GM12878 (cell line): ENCODE results near the gene CEP68. TPM values are rescaled to one million over a fixed set of nuclear protein-coding genes. Genes with fewer than 3 reads are reported as not detected.

Experiments
- BHLHE40 ChIP-seq, 2 experiments: fragments of 450-650 bp in 1 of 2; IDR thresholded peaks; 2 replicates each; pipeline ENCODE4 v1.6.1; 2011 to 2017; ENCODE audit warnings: low read depth in 2 of 2, borderline replicate concordance in 1 of 2, improper control_type of control experiment in 1 of 2, low read length in 1 of 2, mild to moderate bottlenecking in 1 of 2
- EED ChIP-seq: sonication (generic); IDR thresholded peaks from 2 replicates; pipeline ENCODE4 v1.6.1; 2016; ENCODE audit warnings: antibody characterized with exemption, low read depth
- ETV6 ChIP-seq, 2 experiments: fragments of 450-650 bp in 1 of 2; IDR thresholded peaks in 1 of 2; conservative IDR thresholded peaks in 1 of 2; 2 replicates each; pipeline ENCODE4 v1.6.1; 2014; ENCODE audit warnings: antibody characterized with exemption in 1 of 2, borderline replicate concordance in 1 of 2, low read depth in 1 of 2, mild to moderate bottlenecking in 1 of 2, moderate library complexity in 1 of 2
- GABPA ChIP-seq: IDR thresholded peaks from 2 replicates; pipeline ENCODE4 v1.6.1; 2014; ENCODE audit warnings: antibody characterized with exemption, low read depth, mild to moderate bottlenecking, inconsistent platforms
- polyA plus RNA-seq, 11 experiments: library from polyadenylated mRNA; depleted of rRNA in 4 of 11; unstranded in 6 of 11; stranded (reverse) in 5 of 11; fragments of >200 nt; fragmentation: Nextera tagmentation in 4 of 11; fragmentation: Illumina TruSeq in 1 of 11; extraction: Ambion mirVana in 4 of 11; extraction: Trizol in 1 of 11; gene quantifications; 1 replicate in 1 of 11; 2 replicates in 10 of 11; pipeline versions ENCODE4 v1.2.1 to v1.2.3, GENCODE V29; 2011 to 2016; ENCODE audit warnings: inconsistent platforms in 2 of 11, missing spikeins in 2 of 11, low read depth in 1 of 11
- total RNA-seq, 4 experiments: library from RNA; depleted of rRNA in 3 of 4; stranded (reverse); fragments of >200 nt in 3 of 4; fragmentation: Illumina TruSeq in 1 of 4; extraction: Trizol in 1 of 4; gene quantifications; 2 replicates each; pipeline versions ENCODE4 v1.2.1 to v1.2.3, GENCODE V29; 2013 to 2021
- TF ChIP-seq, protein P1 (sequence below): fragments of 450-650 bp; IDR thresholded peaks from 2 replicates; pipeline ENCODE4 v1.6.1; 2017; ENCODE audit warnings: mild to moderate bottlenecking, moderate library complexity
- TF ChIP-seq, protein P2 (sequence below): IDR thresholded peaks from 2 replicates; pipeline ENCODE4 v1.6.1; 2012; ENCODE audit warnings: low read depth, low read length, improper control_type of control experiment
- TF ChIP-seq, protein P3 (sequence below): fragments of 450-650 bp; IDR thresholded peaks from 2 replicates; pipeline ENCODE4 v1.6.1; 2017; ENCODE audit warnings: low read depth, mild to moderate bottlenecking, moderate library complexity

The CEP68 gene
- total and polyA plus RNA-seq, 10 of the 15 experiments (the other 5 are each of a cell fraction or from before 2014, with no cell fraction given) = 1.1 to 11.1 (median 7.4) TPM

DNA sequence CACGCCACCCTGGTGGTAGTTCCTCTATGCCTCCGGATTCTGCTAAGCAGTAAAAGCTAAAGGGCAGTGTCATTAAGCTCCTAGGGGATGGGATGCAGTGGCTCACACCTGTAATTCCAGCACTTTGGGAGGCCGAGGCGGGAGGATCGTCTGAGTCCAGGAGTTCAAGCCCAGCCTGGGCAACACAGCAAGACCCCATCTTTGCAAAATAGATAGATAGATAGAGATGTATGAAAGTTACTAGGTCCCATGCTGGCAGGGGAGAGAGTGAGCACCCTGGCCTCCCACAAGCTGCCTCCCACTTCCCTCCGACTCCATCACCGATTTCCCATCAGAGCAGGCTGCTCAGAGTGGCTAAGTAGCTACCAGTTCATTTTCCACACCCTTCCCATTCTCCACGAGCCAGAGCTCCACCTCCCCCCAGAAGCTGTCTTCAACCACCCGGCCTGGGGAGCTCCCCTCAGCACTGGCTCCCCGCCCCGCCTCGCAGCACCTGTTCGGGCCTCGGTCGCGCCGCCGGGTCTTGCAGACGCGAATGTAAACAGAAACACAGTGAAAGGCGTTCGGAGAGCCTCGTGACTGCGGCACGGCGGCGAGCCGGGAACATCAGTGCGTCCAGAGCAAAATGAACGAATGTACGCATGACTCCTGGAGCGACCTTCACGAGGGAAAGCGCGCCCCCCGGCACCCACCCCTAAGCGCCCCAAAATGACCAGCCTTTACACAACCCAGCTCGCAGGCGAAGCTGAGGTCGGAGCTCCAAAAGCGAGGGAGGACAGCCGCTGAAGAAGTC is 598 bp upstream of the CEP68 start (continued):
- TF ChIP-seq, protein P1, sequence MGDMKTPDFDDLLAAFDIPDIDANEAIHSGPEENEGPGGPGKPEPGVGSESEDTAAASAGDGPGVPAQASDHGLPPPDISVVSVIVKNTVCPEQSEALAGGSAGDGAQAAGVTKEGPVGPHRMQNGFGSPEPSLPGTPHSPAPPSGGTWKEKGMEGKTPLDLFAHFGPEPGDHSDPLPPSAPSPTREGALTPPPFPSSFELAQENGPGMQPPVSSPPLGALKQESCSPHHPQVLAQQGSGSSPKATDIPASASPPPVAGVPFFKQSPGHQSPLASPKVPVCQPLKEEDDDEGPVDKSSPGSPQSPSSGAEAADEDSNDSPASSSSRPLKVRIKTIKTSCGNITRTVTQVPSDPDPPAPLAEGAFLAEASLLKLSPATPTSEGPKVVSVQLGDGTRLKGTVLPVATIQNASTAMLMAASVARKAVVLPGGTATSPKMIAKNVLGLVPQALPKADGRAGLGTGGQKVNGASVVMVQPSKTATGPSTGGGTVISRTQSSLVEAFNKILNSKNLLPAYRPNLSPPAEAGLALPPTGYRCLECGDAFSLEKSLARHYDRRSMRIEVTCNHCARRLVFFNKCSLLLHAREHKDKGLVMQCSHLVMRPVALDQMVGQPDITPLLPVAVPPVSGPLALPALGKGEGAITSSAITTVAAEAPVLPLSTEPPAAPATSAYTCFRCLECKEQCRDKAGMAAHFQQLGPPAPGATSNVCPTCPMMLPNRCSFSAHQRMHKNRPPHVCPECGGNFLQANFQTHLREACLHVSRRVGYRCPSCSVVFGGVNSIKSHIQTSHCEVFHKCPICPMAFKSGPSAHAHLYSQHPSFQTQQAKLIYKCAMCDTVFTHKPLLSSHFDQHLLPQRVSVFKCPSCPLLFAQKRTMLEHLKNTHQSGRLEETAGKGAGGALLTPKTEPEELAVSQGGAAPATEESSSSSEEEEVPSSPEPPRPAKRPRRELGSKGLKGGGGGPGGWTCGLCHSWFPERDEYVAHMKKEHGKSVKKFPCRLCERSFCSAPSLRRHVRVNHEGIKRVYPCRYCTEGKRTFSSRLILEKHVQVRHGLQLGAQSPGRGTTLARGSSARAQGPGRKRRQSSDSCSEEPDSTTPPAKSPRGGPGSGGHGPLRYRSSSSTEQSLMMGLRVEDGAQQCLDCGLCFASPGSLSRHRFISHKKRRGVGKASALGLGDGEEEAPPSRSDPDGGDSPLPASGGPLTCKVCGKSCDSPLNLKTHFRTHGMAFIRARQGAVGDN = peak; percentile 18
- TF ChIP-seq GABPA (no peak), BHLHE40 (IDR thresholded peaks at IDR 0.05; ENCODE audit: borderline replicate concordance in 1 of 2, low read depth in 2 of 2, low read length in 1 of 2) (peak; percentile 14 to 45; a peak in 3 of 4 replicates), EED (0 out of 2 replicates have a peak, but pooled peaks have one; percentile 14), ETV6 (conservative IDR thresholded peaks at IDR 0.05 in 1 of 2, IDR thresholded peaks at IDR 0.05 in 1 of 2; ENCODE audit: borderline replicate concordance in 1 of 2, low read depth in 1 of 2) (no peak)
- TF ChIP-seq, protein P2, sequence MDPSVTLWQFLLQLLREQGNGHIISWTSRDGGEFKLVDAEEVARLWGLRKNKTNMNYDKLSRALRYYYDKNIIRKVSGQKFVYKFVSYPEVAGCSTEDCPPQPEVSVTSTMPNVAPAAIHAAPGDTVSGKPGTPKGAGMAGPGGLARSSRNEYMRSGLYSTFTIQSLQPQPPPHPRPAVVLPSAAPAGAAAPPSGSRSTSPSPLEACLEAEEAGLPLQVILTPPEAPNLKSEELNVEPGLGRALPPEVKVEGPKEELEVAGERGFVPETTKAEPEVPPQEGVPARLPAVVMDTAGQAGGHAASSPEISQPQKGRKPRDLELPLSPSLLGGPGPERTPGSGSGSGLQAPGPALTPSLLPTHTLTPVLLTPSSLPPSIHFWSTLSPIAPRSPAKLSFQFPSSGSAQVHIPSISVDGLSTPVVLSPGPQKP = no peak
- TF ChIP-seq, protein P3, sequence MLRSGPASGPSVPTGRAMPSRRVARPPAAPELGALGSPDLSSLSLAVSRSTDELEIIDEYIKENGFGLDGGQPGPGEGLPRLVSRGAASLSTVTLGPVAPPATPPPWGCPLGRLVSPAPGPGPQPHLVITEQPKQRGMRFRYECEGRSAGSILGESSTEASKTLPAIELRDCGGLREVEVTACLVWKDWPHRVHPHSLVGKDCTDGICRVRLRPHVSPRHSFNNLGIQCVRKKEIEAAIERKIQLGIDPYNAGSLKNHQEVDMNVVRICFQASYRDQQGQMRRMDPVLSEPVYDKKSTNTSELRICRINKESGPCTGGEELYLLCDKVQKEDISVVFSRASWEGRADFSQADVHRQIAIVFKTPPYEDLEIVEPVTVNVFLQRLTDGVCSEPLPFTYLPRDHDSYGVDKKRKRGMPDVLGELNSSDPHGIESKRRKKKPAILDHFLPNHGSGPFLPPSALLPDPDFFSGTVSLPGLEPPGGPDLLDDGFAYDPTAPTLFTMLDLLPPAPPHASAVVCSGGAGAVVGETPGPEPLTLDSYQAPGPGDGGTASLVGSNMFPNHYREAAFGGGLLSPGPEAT = 0 out of 2 replicates have a peak, but pooled peaks have one; percentile 27
